ENCODE data around the gene IMMP2L. TPM values are rescaled to one million over a fixed set of nuclear protein-coding genes. Genes with fewer than 3 reads are reported as not detected.

The IMMP2L gene
- total RNA-seq, 1 experiment from 2014 or later: 13.6 TPM

DNA sequence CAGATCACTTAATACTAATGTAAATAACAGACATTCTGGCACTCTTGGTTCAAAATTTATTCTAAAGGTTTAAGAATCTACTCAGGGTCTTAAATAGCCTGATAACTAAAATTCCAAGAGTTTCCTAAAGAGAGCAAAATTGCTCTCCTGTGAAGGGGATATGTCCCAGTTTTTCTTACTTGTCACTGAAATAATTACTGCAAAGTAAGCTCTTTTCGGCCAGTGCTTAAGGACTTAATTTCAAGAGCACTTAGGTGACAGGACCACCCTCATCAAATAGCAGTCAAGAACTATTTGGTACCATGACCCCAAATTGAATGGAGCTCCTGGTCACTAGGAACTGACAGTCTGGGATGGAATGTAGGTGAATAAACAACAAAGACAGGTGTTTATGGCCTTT lies 1.8 kb upstream of the IMMP2L start (continued):
- TF ChIP-seq, protein P1, sequence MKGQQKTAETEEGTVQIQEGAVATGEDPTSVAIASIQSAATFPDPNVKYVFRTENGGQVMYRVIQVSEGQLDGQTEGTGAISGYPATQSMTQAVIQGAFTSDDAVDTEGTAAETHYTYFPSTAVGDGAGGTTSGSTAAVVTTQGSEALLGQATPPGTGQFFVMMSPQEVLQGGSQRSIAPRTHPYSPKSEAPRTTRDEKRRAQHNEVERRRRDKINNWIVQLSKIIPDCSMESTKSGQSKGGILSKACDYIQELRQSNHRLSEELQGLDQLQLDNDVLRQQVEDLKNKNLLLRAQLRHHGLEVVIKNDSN (CRISPR knock-in tag; IDR thresholded peaks at IDR 0.05): no peak

DNA sequence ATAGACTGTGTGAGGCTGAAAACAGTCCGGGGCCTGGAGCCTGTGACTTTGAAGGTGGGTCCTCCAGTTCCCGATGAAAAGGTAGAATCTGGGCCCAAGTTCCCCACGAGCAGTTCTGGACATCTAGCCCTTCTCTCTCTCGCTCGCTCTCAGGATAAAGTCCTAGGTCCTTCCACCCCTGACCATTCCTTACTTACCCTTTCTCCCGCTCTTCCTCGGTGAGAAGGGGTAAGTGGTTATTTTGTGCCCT lies 713 bp downstream of the IMMP2L start:
- no peak for TF ChIP-seq ELF4 (CRISPR knock-in tag; IDR thresholded peaks at IDR 0.05; ENCODE audit: low read depth)
- TF ChIP-seq, protein P2, sequence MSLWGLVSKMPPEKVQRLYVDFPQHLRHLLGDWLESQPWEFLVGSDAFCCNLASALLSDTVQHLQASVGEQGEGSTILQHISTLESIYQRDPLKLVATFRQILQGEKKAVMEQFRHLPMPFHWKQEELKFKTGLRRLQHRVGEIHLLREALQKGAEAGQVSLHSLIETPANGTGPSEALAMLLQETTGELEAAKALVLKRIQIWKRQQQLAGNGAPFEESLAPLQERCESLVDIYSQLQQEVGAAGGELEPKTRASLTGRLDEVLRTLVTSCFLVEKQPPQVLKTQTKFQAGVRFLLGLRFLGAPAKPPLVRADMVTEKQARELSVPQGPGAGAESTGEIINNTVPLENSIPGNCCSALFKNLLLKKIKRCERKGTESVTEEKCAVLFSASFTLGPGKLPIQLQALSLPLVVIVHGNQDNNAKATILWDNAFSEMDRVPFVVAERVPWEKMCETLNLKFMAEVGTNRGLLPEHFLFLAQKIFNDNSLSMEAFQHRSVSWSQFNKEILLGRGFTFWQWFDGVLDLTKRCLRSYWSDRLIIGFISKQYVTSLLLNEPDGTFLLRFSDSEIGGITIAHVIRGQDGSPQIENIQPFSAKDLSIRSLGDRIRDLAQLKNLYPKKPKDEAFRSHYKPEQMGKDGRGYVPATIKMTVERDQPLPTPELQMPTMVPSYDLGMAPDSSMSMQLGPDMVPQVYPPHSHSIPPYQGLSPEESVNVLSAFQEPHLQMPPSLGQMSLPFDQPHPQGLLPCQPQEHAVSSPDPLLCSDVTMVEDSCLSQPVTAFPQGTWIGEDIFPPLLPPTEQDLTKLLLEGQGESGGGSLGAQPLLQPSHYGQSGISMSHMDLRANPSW (CRISPR knock-in tag; conservative IDR thresholded peaks at IDR 0.05; ENCODE audit: low read depth): no peak
- no peak for TF ChIP-seq FOXJ3 (CRISPR knock-in tag; IDR thresholded peaks at IDR 0.05; ENCODE audit: borderline replicate concordance)
- TF ChIP-seq, protein P3, sequence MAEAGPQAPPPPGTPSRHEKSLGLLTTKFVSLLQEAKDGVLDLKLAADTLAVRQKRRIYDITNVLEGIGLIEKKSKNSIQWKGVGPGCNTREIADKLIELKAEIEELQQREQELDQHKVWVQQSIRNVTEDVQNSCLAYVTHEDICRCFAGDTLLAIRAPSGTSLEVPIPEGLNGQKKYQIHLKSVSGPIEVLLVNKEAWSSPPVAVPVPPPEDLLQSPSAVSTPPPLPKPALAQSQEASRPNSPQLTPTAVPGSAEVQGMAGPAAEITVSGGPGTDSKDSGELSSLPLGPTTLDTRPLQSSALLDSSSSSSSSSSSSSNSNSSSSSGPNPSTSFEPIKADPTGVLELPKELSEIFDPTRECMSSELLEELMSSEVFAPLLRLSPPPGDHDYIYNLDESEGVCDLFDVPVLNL (CRISPR knock-in tag; IDR thresholded peaks at IDR 0.05; ENCODE audit: borderline replicate concordance, low read depth): no peak
- no peak for TF ChIP-seq RELA (CRISPR knock-in tag; IDR thresholded peaks at IDR 0.05; ENCODE audit: borderline replicate concordance)
- no peak for TF ChIP-seq RORB (CRISPR knock-in tag; IDR thresholded peaks at IDR 0.05)
- TF ChIP-seq PRRX2 (CRISPR knock-in tag; IDR thresholded peaks at IDR 0.05): no peak
- Mint-ChIP-seq H3K9me3 (0 out of 2 replicates have a peak, but pooled peaks cover 8% of the 10 kb centered on the region), H3K4me3 (peak overlapping the region; percentile 87), H3K27ac (peak overlapping the region; percentile 92), H3K36me3 (peaks cover 17% of the 10 kb centered on the region), H3K4me1 (peaks cover 24% of the 10 kb centered on the region), H3K27me3 (ENCODE audit: low read depth) (no peaks in the 10 kb centered on the region)
- DNase-seq (ENCODE audit: low spot score): no peak
- no peak for ATAC-seq
- ChIA-PET POLR2A (no interaction called here), CTCF (interaction anchor here (2.5 kb wide), 1 partner anchor 168 kb away, joined by 14 read pairs; no protein-coding TSS in a partner anchor)

DNA sequence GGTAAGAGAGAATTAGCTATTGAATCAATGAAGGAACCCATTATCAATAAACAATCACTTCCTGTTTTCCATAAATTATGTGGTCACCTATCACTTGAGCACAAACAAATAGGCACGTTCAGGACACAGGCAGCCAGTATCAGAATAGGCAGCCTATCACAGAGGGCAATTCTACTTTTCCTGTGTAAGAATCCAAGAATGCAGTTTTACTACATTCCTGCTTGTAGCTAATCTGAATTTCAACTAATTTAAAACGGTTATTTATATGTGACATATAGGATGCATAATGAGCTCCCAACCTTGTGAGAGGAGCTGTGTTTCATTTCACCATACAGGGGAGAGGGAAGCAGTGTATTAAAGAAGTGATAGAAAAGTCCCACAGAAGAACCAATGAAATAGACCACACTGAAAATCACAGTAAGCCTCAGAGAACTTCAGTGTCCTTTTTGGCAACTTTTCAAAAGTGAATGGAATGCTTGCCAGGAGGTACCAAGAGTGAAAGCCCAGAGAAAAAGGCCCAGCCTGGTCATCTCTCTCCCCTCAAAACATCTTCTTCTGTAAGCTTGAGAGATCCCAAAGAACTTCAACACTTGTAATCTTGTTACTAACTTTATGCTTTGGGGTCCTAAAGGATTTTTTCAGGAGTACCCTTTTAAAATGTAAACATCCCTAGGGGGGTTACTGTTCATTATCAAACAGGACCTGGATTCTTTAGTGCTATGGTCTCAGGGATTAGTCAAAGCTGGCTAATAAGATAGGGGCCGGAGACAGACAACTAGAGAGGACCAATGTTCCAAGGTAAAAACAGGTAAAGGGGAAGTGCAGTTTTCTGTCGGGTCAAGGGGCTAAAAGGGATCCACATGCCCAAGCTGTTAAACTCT lies 1.3 kb downstream of the IMMP2L start:
- POLR2A ChIA-PET: no interaction called here
- TF ChIP-seq FOXP1 (CRISPR knock-in tag; IDR thresholded peaks at IDR 0.05; ENCODE audit: borderline replicate concordance) (no peak), TCF7 (CRISPR knock-in tag; IDR thresholded peaks at IDR 0.05; ENCODE audit: low read depth) (no peak), GRHL2 (CRISPR knock-in tag; IDR thresholded peaks at IDR 0.05; ENCODE audit: insufficient replicate concordance, severe bottlenecking) (no peak), KAT7 (CRISPR knock-in tag; IDR thresholded peaks at IDR 0.05; ENCODE audit: borderline replicate concordance) (no peak), FOXJ3 (CRISPR knock-in tag; IDR thresholded peaks at IDR 0.05; ENCODE audit: borderline replicate concordance) (no peak), ZNF423 (CRISPR knock-in tag; IDR thresholded peaks at IDR 0.05) (no peak), IRF2 (CRISPR knock-in tag; IDR thresholded peaks at IDR 0.05; ENCODE audit: borderline replicate concordance, low read depth) (no peak), ZBTB21 (CRISPR knock-in tag; IDR thresholded peaks at IDR 0.05; ENCODE audit: borderline replicate concordance) (no peak), NR2C2 (CRISPR knock-in tag; IDR thresholded peaks at IDR 0.05) (no peak), SMAD4 (CRISPR knock-in tag; IDR thresholded peaks at IDR 0.05) (no peak), ZNF396 (CRISPR knock-in tag; IDR thresholded peaks at IDR 0.05; ENCODE audit: borderline replicate concordance) (no peak), ZNF232 (CRISPR knock-in tag; IDR thresholded peaks at IDR 0.05) (no peak)
- TF ChIP-seq, protein P4, sequence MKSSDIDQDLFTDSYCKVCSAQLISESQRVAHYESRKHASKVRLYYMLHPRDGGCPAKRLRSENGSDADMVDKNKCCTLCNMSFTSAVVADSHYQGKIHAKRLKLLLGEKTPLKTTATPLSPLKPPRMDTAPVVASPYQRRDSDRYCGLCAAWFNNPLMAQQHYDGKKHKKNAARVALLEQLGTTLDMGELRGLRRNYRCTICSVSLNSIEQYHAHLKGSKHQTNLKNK (CRISPR knock-in tag; IDR thresholded peaks at IDR 0.05): no peak
- TF ChIP-seq, protein P5, sequence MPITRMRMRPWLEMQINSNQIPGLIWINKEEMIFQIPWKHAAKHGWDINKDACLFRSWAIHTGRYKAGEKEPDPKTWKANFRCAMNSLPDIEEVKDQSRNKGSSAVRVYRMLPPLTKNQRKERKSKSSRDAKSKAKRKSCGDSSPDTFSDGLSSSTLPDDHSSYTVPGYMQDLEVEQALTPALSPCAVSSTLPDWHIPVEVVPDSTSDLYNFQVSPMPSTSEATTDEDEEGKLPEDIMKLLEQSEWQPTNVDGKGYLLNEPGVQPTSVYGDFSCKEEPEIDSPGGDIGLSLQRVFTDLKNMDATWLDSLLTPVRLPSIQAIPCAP (CRISPR knock-in tag; IDR thresholded peaks at IDR 0.05): no peak
- ATAC-seq: peak; percentile 14
- Mint-ChIP-seq H3K4me3 (peak overlapping the region; percentile 87), H3K36me3 (peaks cover 20% of the 10 kb centered on the region), H3K27ac (peak overlapping the region; percentile 71), H3K9me3 (0 out of 2 replicates have a peak, but pooled peaks cover 8% of the 10 kb centered on the region), H3K27me3 (ENCODE audit: low read depth) (no peaks in the 10 kb centered on the region), H3K4me1 (peaks cover 24% of the 10 kb centered on the region)
- CTCF ChIA-PET: interaction anchor here (2.5 kb wide), 1 partner anchor 169 kb away, joined by 14 read pairs; no protein-coding TSS in a partner anchor
- DNase-seq (ENCODE audit: low spot score): no peak

All from WTC11 (cell line).